HEK293 (cell line): ENCODE results near the gene LGALS7.

Experiments
- CTCF ChIA-PET: fragments of 350-600 bp; formaldehyde crosslinking; extraction: SDS; loops from one replicate; lab custom pipeline; 2021; ENCODE audit warnings: antibody characterized with exemption; lab: Yijun Ruan, JAX
- POLR2A ChIA-PET: fragments of 300-600 bp; formaldehyde crosslinking; extraction: SDS; loops from one replicate; lab custom pipeline; 2020; ENCODE audit warnings: antibody characterized with exemption, inconsistent platforms; lab: Yijun Ruan, JAX
- H3K27ac ChIP-seq: fragments of 200-500 bp; sonication (Bioruptor generic); 2 replicates; pipeline ENCODE4 v1.5.1; 2014; ENCODE audit warnings: low read depth, low read length, control low read depth, inconsistent platforms; ENCODE audit errors: extremely low read depth
- H3K36me3 ChIP-seq, 2 experiments: fragments of 200-500 bp in 1 of 2; sonication (Bioruptor generic) in 1 of 2; 1 replicate in 1 of 2; 2 replicates in 1 of 2; pipeline ENCODE4 v1.5.1; 2014 to 2017; ENCODE audit warnings: inconsistent platforms in 2 of 2, low read length in 2 of 2; ENCODE audit not compliant: control insufficient read depth in 2 of 2, insufficient read depth in 1 of 2
- H3K4me1 ChIP-seq: fragments of 200-500 bp; sonication (Bioruptor generic); 2 replicates; pipeline ENCODE4 v1.5.1; 2014; ENCODE audit warnings: mild to moderate bottlenecking, low read length, inconsistent platforms; ENCODE audit not compliant: control insufficient read depth, insufficient read depth
- H3K4me3 ChIP-seq: 2 replicates; pipeline ENCODE4 v1.5.1; 2011; ENCODE audit warnings: low read depth, mild to moderate bottlenecking, control low read depth, low read length, moderate library complexity
- H3K9me3 ChIP-seq: fragments of 200-500 bp; sonication (Bioruptor generic); 2 replicates; pipeline ENCODE4 v1.5.1; 2014; ENCODE audit warnings: low read depth, low read length, inconsistent platforms; ENCODE audit not compliant: control insufficient read depth, insufficient read depth
- GLIS1 ChIP-seq: fragments of 450-650 bp; formaldehyde crosslinking; IDR thresholded peaks from 2 replicates; pipeline ENCODE4 v1.5.1; 2016; ENCODE audit warnings: missing biosample characterization, missing genetic modification characterization
- GLIS2 ChIP-seq: fragments of 450-650 bp; formaldehyde crosslinking; IDR thresholded peaks from 2 replicates; pipeline ENCODE4 v1.5.1; 2016; ENCODE audit warnings: missing biosample characterization, missing genetic modification characterization
- HOXA7 ChIP-seq: sonication (generic); formaldehyde crosslinking; IDR thresholded peaks from 2 replicates; pipeline ENCODE4 v1.8.1; 2022; ENCODE audit warnings: missing genetic modification reagents, borderline replicate concordance
- KLF16 ChIP-seq: fragments of 450-650 bp; formaldehyde crosslinking; IDR thresholded peaks from 2 replicates; pipeline ENCODE4 v1.5.1; 2017; ENCODE audit warnings: missing biosample characterization, missing genetic modification characterization
- TSHZ1 ChIP-seq: fragments of 450-650 bp; formaldehyde crosslinking; IDR thresholded peaks from 2 replicates; pipeline ENCODE4 v1.5.1; 2016; ENCODE audit warnings: missing biosample characterization, missing genetic modification characterization, borderline replicate concordance
- YY2 ChIP-seq: fragments of 450-650 bp; formaldehyde crosslinking; IDR thresholded peaks from 2 replicates; pipeline ENCODE4 v1.5.1; 2016; ENCODE audit warnings: missing biosample characterization, missing genetic modification characterization
- ZBTB1 ChIP-seq: fragments of 450-650 bp; formaldehyde crosslinking; IDR thresholded peaks from 2 replicates; pipeline ENCODE4 v1.5.1; 2016; ENCODE audit warnings: missing biosample characterization, missing genetic modification characterization
- ZIC2 ChIP-seq: fragments of 450-650 bp; formaldehyde crosslinking; IDR thresholded peaks from 2 replicates; pipeline ENCODE4 v1.5.1; 2016; ENCODE audit warnings: missing biosample characterization, missing genetic modification characterization
- ZNF148 ChIP-seq: fragments of 450-650 bp; formaldehyde crosslinking; IDR thresholded peaks from 2 replicates; pipeline ENCODE4 v1.5.0; 2017; ENCODE audit warnings: missing biosample characterization, missing genetic modification characterization, borderline replicate concordance
- ZNF19 ChIP-seq: fragments of 450-650 bp; formaldehyde crosslinking; IDR thresholded peaks from 2 replicates; pipeline ENCODE4; 2016; ENCODE audit warnings: missing biosample characterization, missing genetic modification characterization, low read depth
- ZNF274 ChIP-seq, 2 experiments: fragments of 200-500 bp in 1 of 2; fragments of 450-650 bp in 1 of 2; sonication (Bioruptor generic) in 1 of 2; formaldehyde crosslinking in 1 of 2; IDR thresholded peaks; 2 replicates each; pipeline versions ENCODE4 v1.5.1 to v1.6.1; 2014 to 2016; ENCODE audit warnings: borderline replicate concordance in 1 of 2, inconsistent platforms in 1 of 2, low read length in 1 of 2, missing biosample characterization in 1 of 2, missing genetic modification characterization in 1 of 2
- ZNF433 ChIP-seq: fragments of 450-650 bp; formaldehyde crosslinking; IDR thresholded peaks from 2 replicates; pipeline ENCODE4 v1.5.1; 2016; ENCODE audit warnings: missing biosample characterization, missing genetic modification characterization, low read depth
- ZNF513 ChIP-seq: fragments of 450-650 bp; IDR thresholded peaks from 2 replicates; pipeline ENCODE4 v1.5.1; 2018; ENCODE audit warnings: missing biosample characterization, missing genetic modification characterization
- ZNF560 ChIP-seq: fragments of 450-650 bp; formaldehyde crosslinking; IDR thresholded peaks from 2 replicates; pipeline ENCODE4 v1.5.1; 2017; ENCODE audit warnings: missing biosample characterization, missing genetic modification characterization, borderline replicate concordance
- ZNF837 ChIP-seq: fragments of 450-650 bp; formaldehyde crosslinking; IDR thresholded peaks from 2 replicates; pipeline ENCODE4 v1.5.1; 2016; ENCODE audit warnings: missing biosample characterization, missing genetic modification characterization

LGALS7 gene

GRCh38 chr19:38721979-38722773, 51.1 kb downstream of the LGALS7 start:
- peak overlapping the region; percentile 45; the same call in 1 of the 2 replicates for H3K27ac ChIP-seq
- TF ChIP-seq GLIS1 (tag by site-specific recombination) = peak; percentile 26
- TF ChIP-seq GLIS2 (tag by site-specific recombination) = peak; percentile 53
- TF ChIP-seq ZNF433 = no peak
- no peak for TF ChIP-seq ZNF837
- peak; percentile 95 for TF ChIP-seq ZIC2 (tag by site-specific recombination)
- TF ChIP-seq ZNF19 = no peak
- TF ChIP-seq KLF16 (tag by site-specific recombination) = no peak
- H3K4me1 ChIP-seq = no peaks in the 10 kb centered on the region
- H3K4me3 ChIP-seq = no peak overlapping the region
- no peaks in the 10 kb centered on the region for H3K9me3 ChIP-seq
- peaks cover 76 to 98% of the 10 kb centered on the region in 2 experiments for H3K36me3 ChIP-seq
- ChIA-PET POLR2A (interaction anchor here (0.6 to 6.2 kb wide), 4 partner anchors 11 to 449 kb away, joined by 3 to 46 read pairs (median 4); partner anchors contain the start of gene ACTN4), CTCF (interaction anchor here (0.6 to 2.0 kb wide), 4 partner anchors 85 to 208 kb away, joined by 3 to 10 read pairs (median 4); partner anchors contain the start of genes MRPS12 and SARS2)

GRCh38 chr19:38721496-38721895, 51.8 kb downstream of the LGALS7 start:
- no peak for TF ChIP-seq ZNF560 (tag by site-specific recombination)
- TF ChIP-seq YY2 = 0 out of 2 replicates have a peak, but pooled peaks have one; percentile 25
- TF ChIP-seq ZNF274 (IDR thresholded peaks at IDR 0.05; ENCODE audit: low read length) = no peak
- TF ChIP-seq ZNF274 (tag by site-specific recombination; IDR thresholded peaks at IDR 0.05; ENCODE audit: borderline replicate concordance) = no peak
- TF ChIP-seq TSHZ1 (tag by site-specific recombination) = no peak
- TF ChIP-seq ZBTB1 = no peak
- no peak for TF ChIP-seq ZNF148 (tag by site-specific recombination)
- no peak for TF ChIP-seq ZNF513 (tag by site-specific recombination)
- no peak for TF ChIP-seq HOXA7
- peak overlapping the region; percentile 25; the same call in 1 of the 2 replicates for H3K27ac ChIP-seq
- H3K36me3 ChIP-seq = peaks cover 77 to 98% of the 10 kb centered on the region in 2 experiments
- ChIA-PET CTCF (interaction anchor here (0.5 kb wide), 1 partner anchor 500 kb away, joined by 3 read pairs; no protein-coding TSS in a partner anchor), POLR2A (interaction anchor here (6.2 kb wide), 1 partner anchor 73 kb away, joined by 46 read pairs; the partner anchor contains the start of gene ACTN4)
- no peaks in the 10 kb centered on the region for H3K4me1 ChIP-seq
- no peak overlapping the region for H3K4me3 ChIP-seq
- H3K9me3 ChIP-seq = no peaks in the 10 kb centered on the region
